DMS153 (cell line): ENCODE data around the gene MINDY4.

ENCODE experiments used
- DNase-seq: peaks from one replicate; lab custom pipeline; 2025; lab: John Stamatoyannopoulos, UW

Gene MINDY4

GRCh38 chr7:30836991-30837390 is 65.8 kb downstream of the MINDY4 start:
- DNase-seq: no peak

- no peak for DNase-seq
These were observed 66.4 kb downstream of the MINDY4 start for GRCh38 chr7:30837581-30837980.

- no peak for DNase-seq
These were observed 66.8 kb downstream of the MINDY4 start for GRCh38 chr7:30838008-30838407.

- DNase-seq: no peak
These were observed 69.2 kb downstream of the MINDY4 start for GRCh38 chr7:30840141-30841024.

- DNase-seq: no peak
These were observed 70.0 kb downstream of the MINDY4 start for GRCh38 chr7:30841025-30841735.

- no peak for DNase-seq
These were observed 70.8 kb downstream of the MINDY4 start for GRCh38 chr7:30841801-30842541.

GRCh38 chr7:30842542-30843451 is 71.6 kb downstream of the MINDY4 start:
- DNase-seq: no peak

- DNase-seq: peak; percentile 32
These were observed 72.7 kb downstream of the MINDY4 start for GRCh38 chr7:30843741-30844482.

GRCh38 chr7:30844483-30844874 is 73.3 kb downstream of the MINDY4 start:
- no peak for DNase-seq

GRCh38 chr7:30844916-30845315 is 73.7 kb downstream of the MINDY4 start:
- no peak for DNase-seq

GRCh38 chr7:30845426-30846135 is 74.4 kb downstream of the MINDY4 start:
- no peak for DNase-seq

- DNase-seq: no peak
These were observed 75.2 kb downstream of the MINDY4 start for GRCh38 chr7:30846378-30846777.

- no peak for DNase-seq
These were observed 77.1 kb downstream of the MINDY4 start for GRCh38 chr7:30848121-30848855.

- no peak for DNase-seq
These were observed 78.3 kb downstream of the MINDY4 start for GRCh38 chr7:30849565-30849964.

GRCh38 chr7:30850426-30850825 is 79.2 kb downstream of the MINDY4 start:
- DNase-seq: no peak

- DNase-seq: no peak
These were observed 80.6 kb downstream of the MINDY4 start for GRCh38 chr7:30851651-30852307.

GRCh38 chr7:30852308-30852684 is 81.1 kb downstream of the MINDY4 start:
- no peak for DNase-seq

- no peak for DNase-seq
These were observed 81.6 kb downstream of the MINDY4 start for GRCh38 chr7:30852744-30853288.

GRCh38 chr7:30853576-30853975 is 82.4 kb downstream of the MINDY4 start:
- no peak for DNase-seq
